ENCODE data around the gene WDR5. TPM values are rescaled to one million over a fixed set of nuclear protein-coding genes. Genes with fewer than 3 reads are reported as not detected.
A peak's percentile ranks its signal among the peaks of the same experiment; 100 is the strongest.

Gene WDR5
- total and polyA plus RNA-seq, 2 of the 13 experiments (the other 11 are each of a cell fraction or from before 2014, with no cell fraction given) = 34.3 TPM

DNA sequence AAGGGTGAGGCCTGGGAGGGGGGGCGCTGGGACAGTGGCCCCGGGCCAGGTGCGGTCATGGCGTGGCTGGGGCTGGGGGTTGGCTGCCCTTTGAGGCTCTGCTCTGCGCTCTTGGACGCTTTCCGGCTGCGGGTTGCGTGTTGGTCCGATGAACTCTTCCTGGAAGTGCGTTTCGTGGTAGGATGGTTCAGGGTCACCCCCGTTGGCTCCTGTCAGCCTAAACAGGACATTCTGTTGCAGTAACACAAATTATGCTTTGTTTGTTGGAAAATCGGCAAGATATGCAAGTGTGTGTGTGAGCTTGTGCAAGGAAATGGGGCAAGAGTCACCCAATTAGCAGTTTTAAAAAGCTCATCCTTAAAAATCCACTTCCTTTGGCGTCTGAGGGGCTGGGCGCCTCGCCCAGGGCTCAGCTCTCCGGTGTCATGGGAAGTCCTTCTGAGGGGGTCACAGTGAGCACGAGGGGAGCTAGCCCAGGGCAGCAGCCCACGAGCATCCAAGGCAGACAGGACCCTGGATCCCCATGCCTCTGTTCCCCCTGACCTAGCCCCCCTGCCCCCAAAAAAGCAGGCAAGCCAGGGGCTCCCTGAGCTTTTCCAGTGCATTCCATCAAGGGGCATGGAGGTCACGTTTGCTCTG is 50.7 kb downstream of the WDR5 start (continued):
- TF ChIP-seq ZNF687 (CRISPR knock-in tag; IDR thresholded peaks at IDR 0.05) = peak; percentile 53

DNA sequence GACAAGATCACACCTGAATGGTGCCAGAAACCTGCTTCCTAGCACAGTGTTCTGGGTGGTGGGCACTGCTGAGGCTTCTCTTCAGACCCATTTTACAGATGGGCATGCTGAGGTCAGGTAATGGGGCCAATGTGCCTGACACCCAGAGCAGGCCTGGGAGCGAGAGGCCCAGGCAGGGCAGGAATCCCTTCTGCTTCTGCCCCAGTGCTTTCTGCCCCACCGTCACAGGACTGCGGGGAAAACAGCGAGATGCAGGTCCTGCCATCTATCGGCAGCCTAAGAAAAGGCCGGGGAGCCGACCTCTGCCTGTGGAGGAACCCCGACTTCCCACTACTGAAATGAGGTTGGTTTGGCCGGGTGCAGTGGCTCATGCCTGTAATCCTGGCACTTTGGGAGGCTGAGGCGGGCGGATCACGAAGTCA is 51.2 kb downstream of the WDR5 start:
- intact Hi-C loops (cut with micrococcal nuclease; ENCODE audit: unreplicated experiment) = no loop called here
- Histone ChIP-seq H2AFZ (ENCODE audit: low read length) (no peak overlapping the region), H4K20me1 (ENCODE audit: insufficient read depth, low read length) (no peaks in the 10 kb centered on the region), H3K4me2 (ENCODE audit: low read depth, low read length) (peak overlapping the region; percentile 71; the same call in 1 of the 2 replicates), H3K9ac (ENCODE audit: insufficient read depth, low read depth, low read length) (no peak overlapping the region), H3K27me3 (ENCODE audit: control insufficient read depth in 1 of 2, insufficient read depth in 2 of 2, low read length in 2 of 2) (peaks cover 9 to 46% of the 10 kb centered on the region in 2 experiments; a peak in 3 of 5 replicates), H3K4me1 (ENCODE audit: insufficient read depth, low read length) (peaks cover 42% of the 10 kb centered on the region), H3K79me2 (ENCODE audit: insufficient read depth, low read length) (no peaks in the 10 kb centered on the region), H3K9me3 (ENCODE audit: low read length) (no peaks in the 10 kb centered on the region), H3K4me3 (replicated peaks in 1 of 3; ENCODE audit: insufficient read depth in 1 of 3, low read depth in 2 of 3, low read length in 3 of 3) (no peak overlapping the region), H3K36me3 (replicated peaks in 1 of 2; ENCODE audit: control insufficient read depth in 1 of 2, insufficient read depth in 2 of 2, low read length in 2 of 2) (no peaks in the 10 kb centered on the region), H3K27ac (ENCODE audit: extremely low read length, insufficient read depth, low read length) (no peak overlapping the region)
- no peak for DNase-seq (ENCODE audit: low spot score)
- ChIA-PET CTCF (ENCODE audit: low intra/inter-chr PET ratio, low total read pairs) (no interaction called here), POLR2A (no interaction called here)
- no TSS peak for BruUV-seq (replicated peaks)
- ATAC-seq = no peak
- FAIRE-seq = no peak
- in situ Hi-C loops (cut with HindIII; ENCODE audit: extremely low pct_ligation_motif_present, low pct_unique_long_range_greater_than_20kb) = no loop called here
- WGBS (ENCODE audit: low lambda C conversion rate) = 61% methylated on average over 10 of the region's 12 CpGs
- no peak for TF ChIP-seq ZNF12 (CRISPR knock-in tag; IDR thresholded peaks at IDR 0.05)
- peak; percentile 72 for TF ChIP-seq ADNP (CRISPR knock-in tag; IDR thresholded peaks at IDR 0.05)
- TF ChIP-seq ZBTB38 (CRISPR knock-in tag; IDR thresholded peaks at IDR 0.05) = 0 out of 2 replicates have a peak, but pooled peaks have one; percentile 33
- TF ChIP-seq ZNF749 (CRISPR knock-in tag; IDR thresholded peaks at IDR 0.05; ENCODE audit: borderline replicate concordance) = no peak
- no peak for TF ChIP-seq MXD1 (CRISPR knock-in tag; IDR thresholded peaks at IDR 0.05)
- TF ChIP-seq ZZZ3 (CRISPR knock-in tag; IDR thresholded peaks at IDR 0.05; ENCODE audit: borderline replicate concordance) = no peak
- TF ChIP-seq JDP2 (CRISPR knock-in tag; IDR thresholded peaks at IDR 0.05; ENCODE audit: borderline replicate concordance) = no peak
- TF ChIP-seq GFI1 (CRISPR knock-in tag; IDR thresholded peaks at IDR 0.05; ENCODE audit: borderline replicate concordance) = no peak
- TF ChIP-seq, protein P1, sequence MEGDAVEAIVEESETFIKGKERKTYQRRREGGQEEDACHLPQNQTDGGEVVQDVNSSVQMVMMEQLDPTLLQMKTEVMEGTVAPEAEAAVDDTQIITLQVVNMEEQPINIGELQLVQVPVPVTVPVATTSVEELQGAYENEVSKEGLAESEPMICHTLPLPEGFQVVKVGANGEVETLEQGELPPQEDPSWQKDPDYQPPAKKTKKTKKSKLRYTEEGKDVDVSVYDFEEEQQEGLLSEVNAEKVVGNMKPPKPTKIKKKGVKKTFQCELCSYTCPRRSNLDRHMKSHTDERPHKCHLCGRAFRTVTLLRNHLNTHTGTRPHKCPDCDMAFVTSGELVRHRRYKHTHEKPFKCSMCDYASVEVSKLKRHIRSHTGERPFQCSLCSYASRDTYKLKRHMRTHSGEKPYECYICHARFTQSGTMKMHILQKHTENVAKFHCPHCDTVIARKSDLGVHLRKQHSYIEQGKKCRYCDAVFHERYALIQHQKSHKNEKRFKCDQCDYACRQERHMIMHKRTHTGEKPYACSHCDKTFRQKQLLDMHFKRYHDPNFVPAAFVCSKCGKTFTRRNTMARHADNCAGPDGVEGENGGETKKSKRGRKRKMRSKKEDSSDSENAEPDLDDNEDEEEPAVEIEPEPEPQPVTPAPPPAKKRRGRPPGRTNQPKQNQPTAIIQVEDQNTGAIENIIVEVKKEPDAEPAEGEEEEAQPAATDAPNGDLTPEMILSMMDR (CRISPR knock-in tag; IDR thresholded peaks at IDR 0.05) = peak; percentile 33; the same call in 1 of the 2 replicates
- TF ChIP-seq HES4 (CRISPR knock-in tag; IDR thresholded peaks at IDR 0.05; ENCODE audit: borderline replicate concordance) = no peak
- peak; percentile 97 for TF ChIP-seq ZNF629 (CRISPR knock-in tag; conservative IDR thresholded peaks at IDR 0.05)
- TF ChIP-seq SSRP1 (CRISPR knock-in tag; IDR thresholded peaks at IDR 0.05) = no peak
- 0 out of 2 replicates have a peak, but pooled peaks have one; percentile 22 for TF ChIP-seq ZNF747 (CRISPR knock-in tag; IDR thresholded peaks at IDR 0.05; ENCODE audit: borderline replicate concordance)
- 0 out of 2 replicates have a peak, but pooled peaks have one; percentile 49 for TF ChIP-seq KDM1A (CRISPR knock-in tag; IDR thresholded peaks at IDR 0.05)
- TF ChIP-seq CHD4 (IDR thresholded peaks at IDR 0.05; ENCODE audit: borderline replicate concordance, low read length) = peak; percentile 65; the same call in 1 of the 2 replicates
- peak; percentile 89 for TF ChIP-seq ZMYM3 (CRISPR knock-in tag; IDR thresholded peaks at IDR 0.05)
